Dendritic cell treated with granulocyte-macrophage colony-stimulating factor and Interleukin-4, amounts not matched to agents 40 ng/mL and 50 ng/mL, for 4 days (primary cell): ENCODE data around the gene PACS2.

Experiments used
- H3K27ac Mint-ChIP-seq: one replicate; pipeline ENCODE4 v1.8.0; 2022; ENCODE audit warnings: mild to moderate bottlenecking, mixed read lengths
- H3K27me3 Mint-ChIP-seq: one replicate; pipeline ENCODE4 v1.8.0; 2022; ENCODE audit warnings: mild to moderate bottlenecking, mixed read lengths
- H3K36me3 Mint-ChIP-seq: one replicate; pipeline ENCODE4 v1.8.0; 2022; ENCODE audit warnings: low read depth, mixed read lengths
- H3K4me1 Mint-ChIP-seq: one replicate; pipeline ENCODE4 v1.8.0; 2022; ENCODE audit warnings: low read depth, mixed read lengths
- H3K4me3 Mint-ChIP-seq: one replicate; pipeline ENCODE4 v1.8.0; 2022; ENCODE audit warnings: mild to moderate bottlenecking, moderate library complexity, mixed read lengths
- H3K9me3 Mint-ChIP-seq: one replicate; pipeline ENCODE4 v1.8.0; 2022; ENCODE audit warnings: mixed read lengths
- intact Hi-C: fragments of 100-400 bp; cut with micrococcal nuclease; formaldehyde crosslinking; loops from one replicate; pipeline ENCODE4 v1.15.0; 2022

PACS2 gene

DNA sequence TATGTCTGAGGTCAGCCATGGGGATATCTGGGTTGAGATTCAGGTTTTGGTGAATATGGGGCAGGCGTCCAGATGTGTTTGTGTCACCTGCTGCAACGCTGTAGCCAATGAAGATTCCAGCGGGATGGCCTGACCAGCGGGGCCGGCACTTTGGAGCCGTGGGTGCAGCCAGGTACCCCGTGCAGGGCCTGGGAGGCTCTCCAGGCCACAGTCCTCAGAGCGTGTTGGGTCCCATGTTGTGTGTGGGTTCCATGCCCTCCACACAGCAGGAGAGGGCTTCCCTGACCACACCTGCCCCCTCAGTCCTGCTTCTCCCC is 80.9 kb downstream of the PACS2 start:
- Mint-ChIP-seq H3K36me3 (peaks cover 57% of the 10 kb centered on the region), H3K4me3 (no peak overlapping the region), H3K4me1 (peaks cover 86% of the 10 kb centered on the region), H3K27ac (peak overlapping the region; percentile 95), H3K9me3 (no peaks in the 10 kb centered on the region), H3K27me3 (no peaks in the 10 kb centered on the region)
- intact Hi-C loops: loop anchor here (2.0 kb wide), 1 partner anchor 19 kb away; no protein-coding TSS in a partner anchor

DNA sequence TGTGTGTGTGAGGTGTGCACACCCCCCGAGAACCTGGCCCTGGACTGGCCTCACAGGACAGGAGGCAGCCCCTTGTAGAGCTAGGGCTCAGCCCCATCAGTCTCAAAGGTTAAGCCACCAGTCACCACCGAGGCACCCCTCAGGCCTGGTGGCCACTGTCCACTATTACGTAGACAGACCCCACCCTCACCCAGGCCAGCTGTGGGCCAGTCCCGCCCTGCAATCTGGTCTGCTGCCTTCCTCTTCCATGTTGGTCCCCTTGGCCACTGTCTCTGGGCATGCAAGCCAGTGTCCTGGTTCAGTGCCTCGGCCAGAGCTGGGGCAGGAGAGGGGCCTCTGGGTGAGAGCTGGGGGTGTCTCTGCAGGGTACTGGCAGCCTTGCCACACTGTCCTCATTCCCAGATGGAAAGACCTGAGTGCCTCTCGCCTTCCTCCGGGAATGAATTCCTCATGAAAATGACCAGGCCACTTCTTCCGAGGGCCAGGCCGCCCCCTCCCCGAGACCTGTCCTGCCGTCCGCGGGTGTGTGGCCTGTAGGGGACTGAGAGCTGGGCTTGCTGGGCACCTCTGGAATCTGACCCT is 82.9 kb downstream of the PACS2 start:
- no peaks in the 10 kb centered on the region for H3K27me3 Mint-ChIP-seq
- peaks cover 79% of the 10 kb centered on the region for H3K4me1 Mint-ChIP-seq
- no peaks in the 10 kb centered on the region for H3K9me3 Mint-ChIP-seq
- H3K36me3 Mint-ChIP-seq: peaks cover 57% of the 10 kb centered on the region
- peak overlapping the region; percentile 93 for H3K4me3 Mint-ChIP-seq
- H3K27ac Mint-ChIP-seq: peak overlapping the region; percentile 93
- intact Hi-C loops: no loop called here

DNA sequence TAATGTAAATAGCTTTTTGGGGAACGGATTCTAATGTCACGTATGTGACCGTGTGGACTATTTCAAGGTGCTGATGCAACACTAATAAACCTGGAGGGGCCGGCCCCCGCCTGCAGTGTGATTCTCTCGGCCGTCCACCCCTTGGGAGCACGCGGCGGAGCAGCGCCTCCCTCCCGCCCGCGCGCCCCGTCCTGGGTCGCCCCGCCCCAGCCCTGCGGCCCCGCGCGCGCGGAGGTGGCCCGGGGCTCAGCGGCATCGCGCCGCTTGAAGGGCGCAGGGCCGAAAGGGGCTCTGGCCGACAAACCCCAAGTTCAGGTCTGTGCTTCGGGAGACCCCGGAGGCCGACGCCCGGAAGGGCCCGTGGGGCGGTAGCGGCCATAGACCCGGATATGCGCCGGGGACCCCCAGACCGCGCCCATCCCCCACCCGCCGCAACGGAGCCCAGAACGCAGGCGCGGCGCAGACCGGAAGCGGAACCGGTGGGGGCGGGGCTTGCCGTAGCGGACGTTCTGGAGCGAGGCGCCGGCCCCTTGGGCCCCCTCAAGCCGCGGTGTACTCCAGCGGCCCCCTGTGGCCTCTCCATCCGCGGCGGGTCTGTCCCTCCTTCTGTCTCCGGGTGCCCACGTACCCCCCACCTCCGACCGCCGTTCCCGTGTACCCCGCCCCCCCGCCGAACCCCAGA is 83.6 kb downstream of the PACS2 start, which contains the start of gene TEX22:
TEX22 (plus strand) TSS at position 495 of the 682 bp plus-strand sequence. CDS start 803 bp downstream, outside the sequence.
- H3K4me3 Mint-ChIP-seq: peak within 1 kb of the TSS; percentile 93
- H3K36me3 Mint-ChIP-seq: peaks cover 49% of the 10 kb centered on the region
- intact Hi-C loops: loop anchor here (1.0 kb wide), 1 partner anchor 8 kb away; no protein-coding TSS in a partner anchor
- H3K27me3 Mint-ChIP-seq: no peaks in the 10 kb centered on the region
- peaks cover 77% of the 10 kb centered on the region for H3K4me1 Mint-ChIP-seq
- H3K27ac Mint-ChIP-seq: peak within 1 kb of the TSS; percentile 93
- H3K9me3 Mint-ChIP-seq: no peaks in the 10 kb centered on the region

DNA sequence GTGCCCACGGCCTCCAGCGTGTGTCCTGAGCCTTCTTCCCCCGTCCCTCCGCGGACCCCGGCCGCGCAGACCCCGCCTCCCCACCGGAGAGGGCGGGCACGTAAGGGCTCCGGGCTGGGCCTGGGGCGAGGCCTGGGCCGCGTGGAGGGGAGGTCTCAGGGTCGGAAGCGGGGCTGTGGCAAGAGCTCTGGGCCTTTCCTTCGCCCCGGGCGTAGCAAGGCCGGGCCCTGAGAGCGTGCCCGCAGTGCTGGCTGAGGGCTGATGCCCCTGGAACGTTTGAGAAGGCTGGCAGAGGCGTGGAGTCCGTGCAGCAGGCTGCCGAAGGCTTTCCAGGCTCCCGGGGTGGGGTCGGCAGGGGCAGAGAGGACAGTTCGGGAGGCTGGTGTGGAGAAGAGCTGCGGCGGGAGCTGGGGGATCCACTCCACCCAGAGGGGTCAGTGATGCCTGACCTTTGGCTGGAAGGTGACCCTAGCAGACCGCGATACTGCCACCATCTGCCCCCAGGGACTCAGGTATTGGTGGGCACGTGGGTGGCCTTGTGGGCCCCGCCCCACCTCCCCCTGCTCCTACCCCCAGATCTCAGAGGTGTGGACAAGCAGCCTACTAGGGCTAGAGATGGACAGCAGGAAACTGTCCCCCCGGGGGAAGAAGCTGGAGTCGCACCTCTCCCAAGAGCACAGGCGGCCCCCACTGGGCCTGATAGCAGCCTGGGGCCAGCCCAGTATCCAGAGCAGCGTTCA is 84.3 kb downstream of the PACS2 start:
- Mint-ChIP-seq H3K4me1 (peaks cover 70% of the 10 kb centered on the region), H3K9me3 (no peaks in the 10 kb centered on the region), H3K27ac (peak overlapping the region; percentile 93), H3K27me3 (no peaks in the 10 kb centered on the region), H3K4me3 (peak overlapping the region; percentile 93), H3K36me3 (peaks cover 47% of the 10 kb centered on the region)
- intact Hi-C loops: loop anchor here (1.0 kb wide), 1 partner anchor 9 kb away; no protein-coding TSS in a partner anchor

DNA sequence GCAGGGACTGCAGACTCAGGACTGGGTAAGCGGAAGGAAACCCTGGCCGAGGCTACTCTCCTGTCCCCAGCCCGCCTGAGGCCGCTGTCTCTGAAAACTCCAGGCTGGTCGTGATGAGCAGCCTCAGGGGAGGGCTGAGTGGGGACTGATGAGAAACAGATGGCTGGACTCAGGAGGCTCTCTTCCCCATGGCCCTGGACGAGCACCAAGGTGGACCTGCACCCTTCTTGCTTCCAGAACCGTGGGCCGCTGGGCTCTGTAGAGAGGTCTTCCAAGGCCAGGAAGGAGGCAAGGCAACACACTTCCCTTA is 84.9 kb downstream of the PACS2 start:
- intact Hi-C loops: no loop called here
- Mint-ChIP-seq H3K36me3 (peaks cover 44% of the 10 kb centered on the region), H3K4me3 (peak overlapping the region; percentile 93), H3K27me3 (no peaks in the 10 kb centered on the region), H3K27ac (peak overlapping the region; percentile 93), H3K9me3 (no peaks in the 10 kb centered on the region), H3K4me1 (peaks cover 70% of the 10 kb centered on the region)

DNA sequence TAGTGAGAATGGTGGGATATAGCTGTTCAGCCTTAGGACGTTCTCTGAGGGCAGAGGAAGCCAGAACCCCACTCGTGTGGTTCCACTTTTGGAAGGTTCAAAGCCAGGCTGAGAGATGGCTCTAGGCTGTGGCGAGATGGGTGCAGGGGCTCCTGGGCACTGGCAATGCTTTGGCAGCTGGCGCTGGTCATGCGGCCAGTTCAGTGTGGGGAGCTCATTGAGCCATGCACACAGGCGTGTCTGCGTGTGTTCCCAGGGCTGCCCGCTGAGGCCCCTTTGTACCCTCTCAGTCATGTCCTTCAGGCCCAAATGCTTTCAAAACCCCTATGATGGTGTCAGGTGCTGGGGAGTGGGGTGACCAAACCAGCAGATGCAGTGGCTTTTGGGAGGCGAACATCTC is 85.5 kb downstream of the PACS2 start:
- Mint-ChIP-seq H3K36me3 (peaks cover 38% of the 10 kb centered on the region), H3K4me3 (no peak overlapping the region), H3K9me3 (no peaks in the 10 kb centered on the region), H3K27me3 (no peaks in the 10 kb centered on the region), H3K4me1 (peaks cover 70% of the 10 kb centered on the region), H3K27ac (peak overlapping the region; percentile 93)
- intact Hi-C loops: no loop called here

DNA sequence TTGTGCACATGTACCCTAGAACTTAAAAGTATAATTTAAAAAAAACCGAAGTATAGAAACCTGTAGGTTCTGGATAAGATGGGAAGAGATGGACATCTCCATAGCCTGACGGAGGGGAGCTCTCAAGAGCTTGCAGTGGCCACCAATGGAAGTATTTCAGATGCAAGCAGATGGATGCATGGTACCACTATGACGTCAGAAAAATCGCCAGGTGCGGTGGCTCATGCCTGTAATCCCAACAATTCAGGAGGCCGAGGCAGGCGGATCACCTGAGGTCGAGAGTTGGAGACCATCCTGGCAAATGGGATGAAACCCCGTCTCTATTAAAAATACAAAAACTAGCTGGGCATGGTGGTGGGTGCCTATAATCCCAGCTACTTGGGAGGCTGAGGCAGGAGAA is 87.2 kb downstream of the PACS2 start:
- Mint-ChIP-seq H3K4me3 (no peak overlapping the region), H3K36me3 (peaks cover 32% of the 10 kb centered on the region), H3K4me1 (peaks cover 75% of the 10 kb centered on the region), H3K27ac (no peak overlapping the region), H3K27me3 (no peaks in the 10 kb centered on the region), H3K9me3 (no peaks in the 10 kb centered on the region)
- intact Hi-C loops: no loop called here

DNA sequence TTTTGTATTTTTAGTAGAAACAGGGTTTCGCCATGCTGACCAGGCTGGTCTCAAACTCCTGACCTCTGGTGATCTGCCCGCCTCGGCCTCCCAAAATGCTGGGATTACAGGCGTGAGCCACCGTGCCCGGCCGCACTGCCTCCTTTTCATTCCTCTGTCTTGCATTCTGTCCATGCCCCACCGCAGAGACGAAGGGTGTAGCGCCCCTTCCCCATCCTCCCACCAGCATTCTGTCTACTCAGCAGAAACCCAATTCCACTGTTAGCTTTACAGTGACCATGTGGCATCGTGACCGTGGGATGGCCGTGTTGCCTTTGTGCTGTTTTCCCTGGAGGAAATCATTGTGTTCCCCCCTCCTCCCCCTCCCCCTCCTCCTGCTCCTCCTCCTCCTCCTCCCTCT is 94.0 kb downstream of the PACS2 start:
- H3K4me1 Mint-ChIP-seq: peaks cover 70% of the 10 kb centered on the region
- peaks cover 30% of the 10 kb centered on the region for H3K27me3 Mint-ChIP-seq
- H3K36me3 Mint-ChIP-seq: no peaks in the 10 kb centered on the region
- H3K27ac Mint-ChIP-seq: peak overlapping the region; percentile 80
- no peak overlapping the region for H3K4me3 Mint-ChIP-seq
- intact Hi-C loops: loop anchor here (5.0 kb wide), 1 partner anchor 36 kb away; no protein-coding TSS in a partner anchor
- H3K9me3 Mint-ChIP-seq: no peaks in the 10 kb centered on the region

DNA sequence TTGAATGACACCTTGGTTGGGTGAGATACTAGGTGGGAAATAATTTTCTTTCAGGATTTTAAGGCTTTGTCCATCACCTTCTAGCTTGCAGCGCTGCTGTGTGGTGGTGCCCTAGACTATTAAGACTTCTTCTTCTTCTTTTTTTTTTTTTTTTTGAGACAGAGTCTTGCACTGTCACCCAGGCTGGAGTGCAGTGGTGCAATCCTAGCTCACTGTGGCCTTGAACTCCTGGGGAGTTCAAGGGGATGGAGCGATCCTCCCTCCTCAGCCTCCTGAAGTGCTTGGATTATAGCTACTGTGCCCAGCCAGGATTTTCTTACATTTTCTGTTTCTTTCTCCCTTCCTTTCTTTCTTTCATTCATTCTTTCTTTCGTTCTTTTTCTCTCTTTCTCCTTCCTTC is 94.8 kb downstream of the PACS2 start:
- H3K9me3 Mint-ChIP-seq: no peaks in the 10 kb centered on the region

DNA sequence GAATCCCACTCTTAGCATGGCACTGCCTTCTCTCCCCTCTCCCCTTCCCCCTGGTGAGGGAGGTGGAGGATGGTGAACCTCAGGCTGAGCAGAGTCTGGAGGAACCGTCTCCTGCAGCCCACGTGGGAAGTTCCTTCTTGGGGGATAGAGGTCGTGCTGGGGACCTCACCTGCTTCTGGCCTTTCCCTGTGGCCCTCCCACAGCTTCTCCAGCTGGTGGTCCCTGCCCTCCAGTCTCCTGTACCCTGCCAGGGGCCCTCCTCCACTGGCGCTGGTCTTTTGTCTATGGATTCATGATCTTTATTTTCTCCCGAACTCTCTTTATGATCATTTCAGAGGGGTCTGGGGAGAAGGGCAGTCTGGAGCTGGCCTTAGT is 96.1 kb downstream of the PACS2 start:
- H3K9me3 Mint-ChIP-seq: no peaks in the 10 kb centered on the region
- peak overlapping the region; percentile 52 for H3K27ac Mint-ChIP-seq
- peaks cover 61% of the 10 kb centered on the region for H3K4me1 Mint-ChIP-seq
- no peaks in the 10 kb centered on the region for H3K36me3 Mint-ChIP-seq
- peak overlapping the region; percentile 72 for H3K4me3 Mint-ChIP-seq
- peaks cover 42% of the 10 kb centered on the region for H3K27me3 Mint-ChIP-seq
- intact Hi-C loops: no loop called here

More for the DNA sequence above, 94.8 kb downstream of the PACS2 start:
- intact Hi-C loops: loop anchor here (5.0 kb wide), 1 partner anchor 37 kb away; no protein-coding TSS in a partner anchor
- peaks cover 66% of the 10 kb centered on the region for H3K4me1 Mint-ChIP-seq
- peaks cover 38% of the 10 kb centered on the region for H3K27me3 Mint-ChIP-seq
- H3K27ac Mint-ChIP-seq: peak overlapping the region; percentile 80
- H3K4me3 Mint-ChIP-seq: no peak overlapping the region
- no peaks in the 10 kb centered on the region for H3K36me3 Mint-ChIP-seq

DNA sequence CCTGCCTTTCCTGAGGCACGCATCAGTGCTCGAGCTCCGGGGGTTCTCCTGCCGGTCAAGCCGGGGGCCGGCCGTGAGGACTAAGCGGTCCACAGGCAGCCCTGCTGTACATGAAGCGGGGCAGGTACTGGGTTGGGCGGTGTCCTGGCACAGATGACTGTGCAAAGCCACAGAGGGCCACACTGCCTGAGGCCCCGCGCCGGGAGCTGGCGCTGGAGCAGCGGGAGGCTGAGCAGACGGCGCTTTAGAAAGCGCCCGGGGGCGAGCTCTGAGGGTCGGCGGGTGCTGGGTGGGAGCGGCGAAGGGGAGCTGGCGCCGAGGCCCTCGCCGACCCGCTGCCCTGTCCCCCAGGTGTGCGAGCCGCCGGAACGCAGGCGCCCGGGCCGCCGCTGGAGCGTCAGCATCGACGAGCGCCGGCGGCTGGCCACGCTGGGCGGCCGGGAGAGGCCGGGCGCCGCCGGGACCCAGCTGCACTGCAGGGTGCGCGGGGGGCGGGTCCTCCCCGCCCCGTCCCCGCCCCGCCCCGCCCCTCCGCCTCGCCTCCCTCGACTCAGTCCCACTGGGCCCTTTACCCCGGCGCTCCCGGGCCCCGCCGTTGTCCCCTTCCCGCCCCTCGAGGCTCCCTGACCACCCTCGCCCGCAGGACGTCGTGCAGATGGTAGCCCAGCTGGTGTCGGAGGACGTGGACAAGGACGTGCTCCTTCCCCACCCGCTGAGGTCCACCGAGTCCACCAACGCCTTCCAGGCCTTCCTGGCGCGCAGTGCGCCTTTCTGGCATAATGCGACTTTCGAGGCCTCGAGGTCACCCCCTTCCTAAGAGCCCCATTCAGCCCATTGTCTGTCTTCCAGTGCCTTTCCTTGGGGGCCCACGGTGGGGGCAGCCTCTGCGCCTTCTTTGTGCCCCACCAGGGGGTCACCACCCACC is 96.7 kb downstream of the PACS2 start:
- Mint-ChIP-seq H3K4me3 (peak overlapping the region; percentile 72), H3K4me1 (peaks cover 55% of the 10 kb centered on the region), H3K9me3 (no peaks in the 10 kb centered on the region), H3K27ac (peak overlapping the region; percentile 52), H3K36me3 (no peaks in the 10 kb centered on the region), H3K27me3 (peaks cover 45% of the 10 kb centered on the region)
- intact Hi-C loops: no loop called here

DNA sequence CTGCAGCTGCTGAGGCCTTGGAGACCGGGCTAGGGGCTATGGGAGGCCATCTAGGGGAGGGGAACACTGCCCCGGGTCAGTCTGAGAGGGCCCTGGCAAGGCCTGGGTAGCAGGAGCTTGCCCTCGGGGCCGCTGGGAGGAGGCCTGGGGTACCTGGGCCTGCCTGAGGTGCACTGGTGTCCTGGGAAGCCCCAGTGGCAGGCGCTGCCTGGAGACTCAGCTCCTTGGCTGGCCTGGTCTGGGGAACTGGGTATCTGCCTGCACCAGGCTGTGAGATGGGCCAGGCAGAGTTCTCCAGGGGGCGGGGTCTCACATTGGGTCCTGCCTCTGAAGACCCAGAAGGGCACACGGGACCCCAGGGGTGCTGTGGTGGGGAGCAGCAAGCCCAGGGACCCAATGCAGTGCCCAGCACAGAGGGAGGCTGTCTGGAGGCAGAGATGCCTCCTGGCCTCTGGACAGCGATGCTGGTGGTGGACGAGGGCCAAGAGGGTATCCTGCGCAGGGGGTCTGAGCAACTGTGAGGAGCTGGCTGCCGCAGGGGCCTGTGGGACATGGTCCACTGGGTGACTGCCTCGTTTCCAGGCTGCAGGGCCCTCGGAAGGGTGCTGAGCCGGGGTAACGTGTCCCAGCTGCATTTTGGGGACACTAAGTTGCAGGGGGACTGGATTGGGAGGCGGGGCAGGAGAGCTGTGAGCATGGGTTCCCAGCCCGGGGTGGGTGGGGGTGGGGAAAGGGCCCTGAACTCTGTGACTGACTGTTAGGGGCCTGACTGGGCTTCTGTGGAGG is 97.6 kb downstream of the PACS2 start:
- peaks cover 49% of the 10 kb centered on the region for H3K27me3 Mint-ChIP-seq
- H3K4me1 Mint-ChIP-seq: peaks cover 49% of the 10 kb centered on the region
- H3K36me3 Mint-ChIP-seq: no peaks in the 10 kb centered on the region
- H3K27ac Mint-ChIP-seq: no peak overlapping the region
- intact Hi-C loops: no loop called here
- peak overlapping the region; percentile 45 for H3K4me3 Mint-ChIP-seq
- no peaks in the 10 kb centered on the region for H3K9me3 Mint-ChIP-seq
